CD14-positive monocyte (primary cell): ENCODE data around the gene TOR4A. TPM values are rescaled to one million over a fixed set of nuclear protein-coding genes. Genes with fewer than 3 reads are reported as not detected.
A peak's percentile ranks its signal among the peaks of the same experiment; 100 is the strongest.

Experiments used
- DNase-seq, 3 donors: peaks; one replicate each; pipeline ENCODE4 v3.0.0-alpha.2; 2011 to 2022
- H2AFZ ChIP-seq: 2 replicates; pipeline ENCODE4 v1.6.0; 2012; ENCODE audit warnings: mild to moderate bottlenecking, low read depth, low read length, inconsistent platforms; ENCODE audit not compliant: insufficient read depth, poor library complexity, severe bottlenecking
- H3K27ac ChIP-seq, 2 donors: 1 replicate in 1 of 2; 2 replicates in 1 of 2; pipeline ENCODE4 v1.5.1; 2012 to 2013; ENCODE audit warnings: low read length in 2 of 2, control low read depth in 1 of 2, inconsistent platforms in 1 of 2, low read depth in 1 of 2, mild to moderate bottlenecking in 1 of 2
- H3K27me3 ChIP-seq, 2 donors: one replicate each; pipeline versions ENCODE4 v1.6.0 to v1.6.1; 2011 to 2013; ENCODE audit warnings: low read length in 2 of 2; ENCODE audit not compliant: control insufficient read depth in 2 of 2, insufficient read depth in 2 of 2
- H3K36me3 ChIP-seq, 2 donors: replicated peaks in 1 of 2; 1 replicate in 1 of 2; 2 replicates in 1 of 2; pipeline versions ENCODE4 v1.5.1 to v1.6.1; 2012 to 2013; ENCODE audit warnings: low read length in 2 of 2, control low read depth in 1 of 2, inconsistent platforms in 1 of 2, mild to moderate bottlenecking in 1 of 2; ENCODE audit not compliant: insufficient read depth in 2 of 2, control insufficient read depth in 1 of 2
- H3K4me1 ChIP-seq, 2 donors: 1 replicate in 1 of 2; 2 replicates in 1 of 2; pipeline versions ENCODE4 v1.5.1 to v1.6.1; 2012 to 2013; ENCODE audit warnings: low read length in 2 of 2, control low read depth in 1 of 2, inconsistent platforms in 1 of 2, mild to moderate bottlenecking in 1 of 2, moderate library complexity in 1 of 2; ENCODE audit not compliant: insufficient read depth in 2 of 2, control insufficient read depth in 1 of 2
- H3K4me2 ChIP-seq: replicated peaks from 2 replicates; pipeline ENCODE3; 2012; ENCODE audit warnings: low read length, moderate library complexity, mild to moderate bottlenecking; ENCODE audit not compliant: poor library complexity, severe bottlenecking; ENCODE audit errors: extremely low read depth
- H3K4me3 ChIP-seq, 3 experiments: fragments of 200-600 bp in 1 of 3; sonication (generic) in 1 of 3; replicated peaks in 1 of 3; 1 replicate in 2 of 3; 2 replicates in 1 of 3; pipeline ENCODE4 v1.5.1; 2011 to 2013; ENCODE audit warnings: low read length in 3 of 3, mild to moderate bottlenecking in 3 of 3, control low read depth in 2 of 3, low read depth in 2 of 3, inconsistent platforms in 1 of 3, moderate library complexity in 1 of 3
- H3K79me2 ChIP-seq: 2 replicates; pipeline ENCODE4 v1.6.0; 2012; ENCODE audit warnings: mild to moderate bottlenecking, control low read depth, inconsistent platforms, low read length, moderate library complexity; ENCODE audit not compliant: insufficient read depth
- H3K9ac ChIP-seq: 2 replicates; pipeline ENCODE4 v1.6.0; 2017; ENCODE audit warnings: low read length, mild to moderate bottlenecking; ENCODE audit not compliant: insufficient read depth, poor library complexity, severe bottlenecking
- H3K9me3 ChIP-seq, 2 donors: replicated peaks in 1 of 2; 1 replicate in 1 of 2; 2 replicates in 1 of 2; pipeline versions ENCODE4 v1.5.1 to v1.6.1; 2012 to 2013; ENCODE audit warnings: low read length in 2 of 2, control low read depth in 1 of 2; ENCODE audit not compliant: control insufficient read depth in 1 of 2, insufficient read depth in 1 of 2
- H4K20me1 ChIP-seq: 2 replicates; pipeline ENCODE4 v1.6.0; 2012; ENCODE audit warnings: mild to moderate bottlenecking, low read length, control low read depth, moderate library complexity; ENCODE audit not compliant: insufficient read depth
- H3K27ac Mint-ChIP-seq, 7 donors: one replicate each; pipeline ENCODE4 v1.8.0; 2020; ENCODE audit warnings: mild to moderate bottlenecking in 7 of 7, mixed read lengths in 7 of 7, moderate library complexity in 6 of 7, inconsistent platforms in 2 of 7
- H3K27me3 Mint-ChIP-seq, 3 donors: one replicate each; pipeline ENCODE4 v1.8.0; 2021 to 2022; ENCODE audit warnings: low read depth in 3 of 3, mild to moderate bottlenecking in 3 of 3, mixed read lengths in 3 of 3, moderate library complexity in 3 of 3, inconsistent platforms in 1 of 3
- H3K36me3 Mint-ChIP-seq, 2 donors: one replicate each; pipeline ENCODE4 v1.8.0; 2020; ENCODE audit warnings: mixed read lengths in 2 of 2, inconsistent platforms in 1 of 2, mild to moderate bottlenecking in 1 of 2
- H3K4me1 Mint-ChIP-seq: one replicate; pipeline ENCODE4 v1.8.0; 2020; ENCODE audit warnings: mild to moderate bottlenecking, mixed read lengths
- H3K4me3 Mint-ChIP-seq, 2 donors: one replicate each; pipeline ENCODE4 v1.8.0; 2020; ENCODE audit warnings: mild to moderate bottlenecking in 2 of 2, mixed read lengths in 2 of 2, moderate library complexity in 1 of 2
- H3K9me3 Mint-ChIP-seq, 7 donors: one replicate each; pipeline ENCODE4 v1.8.0; 2020 to 2022; ENCODE audit warnings: mixed read lengths in 7 of 7, mild to moderate bottlenecking in 6 of 7, moderate library complexity in 6 of 7, inconsistent platforms in 2 of 7
- WGBS: methylation state at CpG from one replicate; pipeline ENCODE4 v1.1.5; 2013; ENCODE audit warnings: missing lambda C conversion rate; ENCODE audit not compliant: insufficient coverage; 5-methylcytosine and 5-hydroxymethylcytosine counted together
- intact Hi-C, 2 donors: fragments of 100-400 bp; cut with micrococcal nuclease; formaldehyde crosslinking; loops; one replicate each; pipeline versions ENCODE4 v1.15.0 to v1.15.1; 2023
- polyA plus RNA-seq, 3 donors: library from polyadenylated mRNA; depleted of rRNA in 1 of 3; unstranded in 2 of 3; stranded (reverse) in 1 of 3; fragments of 300-500 nt in 2 of 3; fragments of >200 nt in 1 of 3; fragmentation: Illumina TruSeq in 2 of 3; gene quantifications; 1 replicate in 2 of 3; 2 replicates in 1 of 3; pipeline ENCODE4 v1.2.3, GENCODE V29; 2012 to 2021
- TF ChIP-seq, protein P1 (sequence below): fragments of 200-600 bp; IDR thresholded peaks from one replicate; pipeline ENCODE4 v1.8.0; 2022; ENCODE audit warnings: antibody characterized with exemption, mild to moderate bottlenecking

TOR4A gene
- polyA plus RNA-seq, 3 donors: 13.7 to 17.6 (median 15.4) TPM

DNA sequence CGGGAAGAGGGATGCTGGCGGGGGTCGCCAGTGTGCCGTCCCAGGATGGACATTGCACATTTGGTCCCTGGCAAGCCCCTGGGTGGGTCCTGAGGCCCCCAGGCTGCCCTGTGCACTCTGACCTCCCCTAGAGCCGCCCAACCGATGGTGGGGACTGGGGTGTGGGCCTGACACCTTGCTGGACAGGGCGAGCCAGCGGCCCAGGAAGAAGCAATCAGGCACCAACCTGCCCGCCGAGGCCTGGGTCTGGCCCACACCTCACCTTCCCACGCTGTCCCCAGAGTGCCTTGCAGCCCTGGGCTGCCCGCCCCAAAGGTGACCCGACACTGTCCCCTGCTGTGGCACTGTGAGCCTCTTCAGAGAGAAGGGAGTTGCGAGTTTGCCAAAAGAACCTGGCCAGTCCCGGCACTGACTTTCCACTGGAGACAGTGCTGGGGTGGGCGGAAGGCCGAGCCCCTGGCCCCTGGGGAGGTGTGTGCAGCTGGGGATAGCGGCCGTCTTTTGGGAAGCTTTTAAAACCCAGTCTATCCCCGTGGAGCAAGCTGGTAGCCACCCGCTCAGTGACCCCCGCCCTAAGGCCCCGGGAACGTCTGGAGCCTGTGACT, 36.5 kb downstream of the TOR4A start:
- H2AFZ ChIP-seq: no peak overlapping the region
- Mint-ChIP-seq H3K36me3 (no peaks in the 10 kb centered on the region), H3K4me3 (no peak overlapping the region), H3K9me3 (no peaks in the 10 kb centered on the region), H3K27me3 (peaks cover 4 to 21% (median 4%) of the 10 kb centered on the region in 3 donors), H3K4me1 (no peaks in the 10 kb centered on the region), H3K27ac (no peak overlapping the region)
- H3K27ac ChIP-seq: no peak overlapping the region
- 97% methylated on average over 17 of the region's 24 CpGs for WGBS
- no peaks in the 10 kb centered on the region for H3K36me3 ChIP-seq
- peaks cover 5 to 9% of the 10 kb centered on the region in 2 donors for H3K4me1 ChIP-seq
- no peak overlapping the region for H3K9ac ChIP-seq
- DNase-seq: no peak
- H3K9me3 ChIP-seq: no peaks in the 10 kb centered on the region
- intact Hi-C loops: no loop called here
- no peaks in the 10 kb centered on the region for H4K20me1 ChIP-seq
- peaks cover 0 to 20% of the 10 kb centered on the region in 2 donors for H3K27me3 ChIP-seq
- H3K79me2 ChIP-seq: no peaks in the 10 kb centered on the region
- H3K4me3 ChIP-seq: no peak overlapping the region
- TF ChIP-seq, protein P1, sequence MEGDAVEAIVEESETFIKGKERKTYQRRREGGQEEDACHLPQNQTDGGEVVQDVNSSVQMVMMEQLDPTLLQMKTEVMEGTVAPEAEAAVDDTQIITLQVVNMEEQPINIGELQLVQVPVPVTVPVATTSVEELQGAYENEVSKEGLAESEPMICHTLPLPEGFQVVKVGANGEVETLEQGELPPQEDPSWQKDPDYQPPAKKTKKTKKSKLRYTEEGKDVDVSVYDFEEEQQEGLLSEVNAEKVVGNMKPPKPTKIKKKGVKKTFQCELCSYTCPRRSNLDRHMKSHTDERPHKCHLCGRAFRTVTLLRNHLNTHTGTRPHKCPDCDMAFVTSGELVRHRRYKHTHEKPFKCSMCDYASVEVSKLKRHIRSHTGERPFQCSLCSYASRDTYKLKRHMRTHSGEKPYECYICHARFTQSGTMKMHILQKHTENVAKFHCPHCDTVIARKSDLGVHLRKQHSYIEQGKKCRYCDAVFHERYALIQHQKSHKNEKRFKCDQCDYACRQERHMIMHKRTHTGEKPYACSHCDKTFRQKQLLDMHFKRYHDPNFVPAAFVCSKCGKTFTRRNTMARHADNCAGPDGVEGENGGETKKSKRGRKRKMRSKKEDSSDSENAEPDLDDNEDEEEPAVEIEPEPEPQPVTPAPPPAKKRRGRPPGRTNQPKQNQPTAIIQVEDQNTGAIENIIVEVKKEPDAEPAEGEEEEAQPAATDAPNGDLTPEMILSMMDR: no peak
- H3K4me2 ChIP-seq: no peak overlapping the region

GRCh38 chr9:137314561-137315560, 37.3 kb downstream of the TOR4A start:
- TF ChIP-seq, protein P1: no peak
- Histone ChIP-seq H3K4me1 (peaks cover 5 to 10% of the 10 kb centered on the region in 2 donors), H4K20me1 (no peaks in the 10 kb centered on the region), H3K36me3 (no peaks in the 10 kb centered on the region), H3K4me2 (no peak overlapping the region), H3K79me2 (no peaks in the 10 kb centered on the region), H3K9ac (no peak overlapping the region), H3K27me3 (peaks cover 0 to 20% of the 10 kb centered on the region in 2 donors), H3K4me3 (no peak overlapping the region), H3K9me3 (no peaks in the 10 kb centered on the region), H2AFZ (no peak overlapping the region), H3K27ac (no peak overlapping the region)
- peak in 1 of 3 donors; percentile 3 for DNase-seq
- Mint-ChIP-seq H3K27ac (no peak overlapping the region), H3K36me3 (no peaks in the 10 kb centered on the region), H3K9me3 (no peaks in the 10 kb centered on the region), H3K27me3 (peaks cover 2 to 19% (median 4%) of the 10 kb centered on the region in 3 donors), H3K4me1 (no peaks in the 10 kb centered on the region), H3K4me3 (no peak overlapping the region)
- intact Hi-C loops: no loop called here
- WGBS: 93% methylated on average over 28 of the region's 42 CpGs
